H1 (cell line): ENCODE measurements around the gene ZNF273. TPM values are rescaled to one million over a fixed set of nuclear protein-coding genes. Genes with fewer than 3 reads are reported as not detected.

Experiments used
- CTCF ChIA-PET: fragments of 300-600 bp; sonication (Branson Sonifier 250); formaldehyde crosslinking; loops from one replicate; lab custom pipeline; 2021; ENCODE audit not compliant: partially characterized antibody; lab: Charles Lee
- POLR2A ChIA-PET: fragments of 300-600 bp; sonication (Branson Sonifier 250); formaldehyde crosslinking; loops from one replicate; lab custom pipeline; 2021; ENCODE audit warnings: inconsistent platforms; ENCODE audit not compliant: partially characterized antibody; lab: Charles Lee
- DNase-seq, 2 experiments: peaks; one replicate each; pipeline versions ENCODE4 v3.0.0 to v3.0.0-alpha.2; 2010 to 2022; ENCODE audit warnings: low spot score in 2 of 2, low read depth in 1 of 2, mixed read lengths in 1 of 2
- FAIRE-seq: peaks from 2 replicates; lab custom pipeline; 2011; peaks lifted over from hg19 to GRCh38; lab: Jason Lieb, UNC
- H2AFZ ChIP-seq: 2 replicates; pipeline ENCODE4 v1.8.1; 2012; ENCODE audit warnings: low read length, inconsistent platforms
- H2AK5ac ChIP-seq: 2 replicates; pipeline ENCODE4 v1.6.1; 2013; ENCODE audit warnings: low read depth, low read length
- H2BK120ac ChIP-seq: replicated peaks from 2 replicates; pipeline ENCODE3; 2013; ENCODE audit warnings: low read depth, low read length, inconsistent platforms
- H2BK12ac ChIP-seq: 2 replicates; pipeline ENCODE4 v1.6.1; 2013; ENCODE audit warnings: low read depth, low read length
- H2BK15ac ChIP-seq: 2 replicates; pipeline ENCODE4 v1.6.1; 2013; ENCODE audit warnings: low read length
- H2BK20ac ChIP-seq: 2 replicates; pipeline ENCODE4 v1.6.1; 2013; ENCODE audit warnings: low read length
- H2BK5ac ChIP-seq: 2 replicates; pipeline ENCODE4 v1.6.1; 2013; ENCODE audit warnings: low read depth, low read length
- H3K14ac ChIP-seq: 2 replicates; pipeline ENCODE4 v1.6.1; 2013; ENCODE audit warnings: inconsistent platforms; ENCODE audit not compliant: insufficient read length
- H3K18ac ChIP-seq: 2 replicates; pipeline ENCODE4 v1.6.1; 2013; ENCODE audit warnings: low read length; ENCODE audit errors: extremely low read depth
- H3K23ac ChIP-seq: 2 replicates; pipeline ENCODE4 v1.6.1; 2013; ENCODE audit warnings: inconsistent platforms; ENCODE audit not compliant: insufficient read length
- H3K23me2 ChIP-seq: 2 replicates; pipeline ENCODE4 v1.6.1; 2013; ENCODE audit warnings: low read depth, low read length
- H3K27ac ChIP-seq: 2 replicates; pipeline ENCODE4 v1.6.1; 2011; ENCODE audit warnings: low read depth, low read length, inconsistent platforms
- H3K27me3 ChIP-seq, 4 experiments: replicated peaks in 1 of 4; 1 replicate in 1 of 4; 2 replicates in 3 of 4; pipeline versions ENCODE4 v1.6.1 to v1.8.1; 2011 to 2013; ENCODE audit warnings: low read length in 3 of 4, mild to moderate bottlenecking in 3 of 4, inconsistent platforms in 2 of 4, mixed read lengths in 2 of 4, moderate library complexity in 1 of 4; ENCODE audit not compliant: control insufficient read depth in 3 of 4, insufficient read depth in 3 of 4; ENCODE audit errors: extremely low read depth in 1 of 4
- H3K36me3 ChIP-seq, 4 experiments: 2 replicates each; pipeline versions ENCODE4 v1.6.1 to v1.8.1; 2011 to 2013; ENCODE audit warnings: mild to moderate bottlenecking in 4 of 4, low read length in 3 of 4, moderate library complexity in 2 of 4, control low read depth in 1 of 4, inconsistent platforms in 1 of 4; ENCODE audit not compliant: insufficient read depth in 4 of 4, control insufficient read depth in 2 of 4
- H3K4ac ChIP-seq: replicated peaks from 2 replicates; pipeline ENCODE3; 2013; ENCODE audit warnings: low read length, low read depth, mixed read lengths, inconsistent platforms; ENCODE audit not compliant: insufficient read length
- H3K4me1 ChIP-seq, 4 experiments: replicated peaks in 1 of 4; 1 replicate in 1 of 4; 2 replicates in 3 of 4; pipeline versions ENCODE4 v1.6.1 to v1.8.1; 2011 to 2013; ENCODE audit warnings: low read length in 3 of 4, inconsistent platforms in 2 of 4, mixed read lengths in 1 of 4; ENCODE audit not compliant: insufficient read depth in 4 of 4, control insufficient read depth in 3 of 4
- H3K4me2 ChIP-seq, 2 experiments: 2 replicates each; pipeline versions ENCODE4 v1.6.1 to v1.8.1; 2011 to 2013; ENCODE audit warnings: low read depth in 2 of 2, low read length in 2 of 2, control low read depth in 1 of 2, inconsistent platforms in 1 of 2, mild to moderate bottlenecking in 1 of 2; ENCODE audit not compliant: insufficient read depth in 1 of 2
- H3K4me3 ChIP-seq, 4 experiments: fragments of 200-600, 300-600 bp in 1 of 4; sonication (generic), shearing (Covaris generic), sonication (Bioruptor Twin) in 1 of 4; 2 replicates each; pipeline versions ENCODE4 v1.5.1 to v1.8.1; 2011 to 2016; ENCODE audit warnings: low read length in 4 of 4, low read depth in 3 of 4, control low read depth in 2 of 4, inconsistent platforms in 2 of 4, mild to moderate bottlenecking in 2 of 4, mixed read lengths in 1 of 4, moderate library complexity in 1 of 4; ENCODE audit not compliant: insufficient read depth in 2 of 4; ENCODE audit errors: extremely low read depth in 1 of 4
- H3K56ac ChIP-seq: replicated peaks from 2 replicates; pipeline ENCODE3; 2013; ENCODE audit warnings: low read depth, mild to moderate bottlenecking, mixed read lengths, low read length, inconsistent platforms; ENCODE audit not compliant: insufficient read length
- H3K79me1 ChIP-seq: 2 replicates; pipeline ENCODE4 v1.6.1; 2013; ENCODE audit warnings: low read depth, low read length, control low read depth
- H3K79me2 ChIP-seq, 2 experiments: 2 replicates each; pipeline versions ENCODE4 v1.6.1 to v1.8.1; 2012 to 2013; ENCODE audit warnings: low read length in 2 of 2, mild to moderate bottlenecking in 2 of 2, inconsistent platforms in 1 of 2; ENCODE audit not compliant: insufficient read depth in 2 of 2, control insufficient read depth in 1 of 2
- H3K9ac ChIP-seq, 4 experiments: replicated peaks in 1 of 4; 1 replicate in 1 of 4; 2 replicates in 3 of 4; pipeline versions ENCODE4 v1.6.1 to v1.8.1; 2011 to 2013; ENCODE audit warnings: low read depth in 3 of 4, low read length in 3 of 4, control low read depth in 2 of 4, mild to moderate bottlenecking in 2 of 4, moderate library complexity in 2 of 4, inconsistent platforms in 1 of 4; ENCODE audit errors: extremely low read depth in 1 of 4
- H3K9me3 ChIP-seq, 2 experiments: 2 replicates each; pipeline versions ENCODE4 v1.6.1 to v1.8.1; 2012 to 2013; ENCODE audit warnings: mild to moderate bottlenecking in 2 of 2, moderate library complexity in 2 of 2, control low read depth in 1 of 2, inconsistent platforms in 1 of 2, low read depth in 1 of 2, low read length in 1 of 2, mixed read lengths in 1 of 2; ENCODE audit not compliant: insufficient read depth in 2 of 2
- H4K20me1 ChIP-seq, 2 experiments: replicated peaks in 1 of 2; 2 replicates each; pipeline versions ENCODE3 to v1.8.1; 2011 to 2013; ENCODE audit warnings: inconsistent platforms in 2 of 2, low read length in 2 of 2, mild to moderate bottlenecking in 1 of 2; ENCODE audit not compliant: insufficient read depth in 2 of 2, control insufficient read depth in 1 of 2
- H4K5ac ChIP-seq: 2 replicates; pipeline ENCODE4 v1.6.1; 2013; ENCODE audit warnings: low read length, low read depth, mixed read lengths, inconsistent platforms; ENCODE audit not compliant: insufficient read length
- H4K8ac ChIP-seq: 2 replicates; pipeline ENCODE4 v1.8.0; 2013; ENCODE audit warnings: mild to moderate bottlenecking, moderate library complexity, low read length, inconsistent platforms; ENCODE audit not compliant: insufficient read depth; ENCODE audit errors: extremely low read depth
- H4K91ac ChIP-seq: replicated peaks from 2 replicates; pipeline ENCODE3; 2013; ENCODE audit warnings: low read length, mixed read lengths, inconsistent platforms; ENCODE audit not compliant: insufficient read length
- WGBS, 2 experiments: shearing (Covaris generic) in 1 of 2; methylation state at CpG; one replicate each; pipeline versions ENCODE4 v1.1.6 to v1.1.7; 2013 to 2015; ENCODE audit warnings: low lambda C conversion rate in 2 of 2, mixed read lengths in 2 of 2, inconsistent platforms in 1 of 2, low coverage in 1 of 2, missing lambda C conversion rate in 1 of 2; ENCODE audit not compliant: insufficient replicate concordance in 2 of 2, insufficient coverage in 1 of 2, insufficient read length in 1 of 2; ENCODE audit errors: extremely low coverage in 1 of 2, missing lambda C conversion rate in 1 of 2; 5-methylcytosine and 5-hydroxymethylcytosine counted together
- polyA plus RNA-seq, 7 experiments: library from polyadenylated mRNA; depleted of rRNA in 3 of 7; stranded (reverse) in 5 of 7; unstranded in 2 of 7; fragments of >200 nt in 5 of 7; fragments of 200-250 nt in 2 of 7; gene quantifications; 1 replicate in 5 of 7; 2 replicates in 1 of 7; 4 replicates in 1 of 7; pipeline versions ENCODE4 v1.2.1 to v1.2.3, GENCODE V29; 2011 to 2013; ENCODE audit warnings: missing spikeins in 2 of 7, mixed read lengths in 2 of 7
- total RNA-seq: library from RNA; stranded (reverse); fragmentation: NEBNext Ultra II Directional; extraction: Animal tissue kit (Norgen Biotek cat#: 25700); gene quantifications from 2 replicates; pipeline ENCODE4 v1.2.1, GENCODE V29; 2021

ZNF273 gene
- total and polyA plus RNA-seq, 2 of the 8 experiments (the other 6 are each of a cell fraction or from before 2014, with no cell fraction given): 6.2 to 23.2 TPM

- Histone ChIP-seq H2AFZ (no peak overlapping the region), H3K56ac (no peak overlapping the region), H3K23ac (no peak overlapping the region), H4K8ac (no peak overlapping the region), H4K20me1 (no peaks in the 10 kb centered on the region), H4K5ac (no peak overlapping the region), H3K23me2 (no peaks in the 10 kb centered on the region), H3K27ac (no peak overlapping the region), H3K4me1 (no peaks in the 10 kb centered on the region; a peak in 1 of 7 replicates), H3K27me3 (no peaks in the 10 kb centered on the region), H3K4me3 (no peak overlapping the region), H4K91ac (no peak overlapping the region), H3K18ac (no peak overlapping the region), H3K9ac (no peak overlapping the region), H3K9me3 (peaks cover 0 to 8% of the 10 kb centered on the region in 2 experiments; a peak in 1 of 4 replicates), H3K36me3 (no peaks in the 10 kb centered on the region), H2BK5ac (no peak overlapping the region), H2BK15ac (no peak overlapping the region), H3K79me1 (no peaks in the 10 kb centered on the region), H2BK12ac (no peak overlapping the region), H2BK20ac (no peak overlapping the region), H3K4me2 (no peak overlapping the region), H2AK5ac (no peak overlapping the region), H3K4ac (no peak overlapping the region), H3K79me2 (no peaks in the 10 kb centered on the region), H2BK120ac (no peak overlapping the region), H3K14ac (no peak overlapping the region)
- 82% methylated on average over 3 of the region's 3 CpGs; no CpG with 5 or more reads in 1 of the 2 experiments for WGBS, 2 experiments
- POLR2A ChIA-PET: interaction anchor here (1.3 to 1.5 kb wide), 2 partner anchors 9 to 47 kb away, joined by 3 read pairs; no protein-coding TSS in a partner anchor
- FAIRE-seq: no peak
- CTCF ChIA-PET: interaction anchor here (3.8 kb wide), 1 partner anchor 8 kb away, joined by 18 read pairs; no protein-coding TSS in a partner anchor
- DNase-seq: no peak
Observed at GRCh38 chr7:64959072-64959747, 56.1 kb downstream of the ZNF273 start.
